Measurements from ENCODE around the gene ANO4.

ANO4 gene

DNA sequence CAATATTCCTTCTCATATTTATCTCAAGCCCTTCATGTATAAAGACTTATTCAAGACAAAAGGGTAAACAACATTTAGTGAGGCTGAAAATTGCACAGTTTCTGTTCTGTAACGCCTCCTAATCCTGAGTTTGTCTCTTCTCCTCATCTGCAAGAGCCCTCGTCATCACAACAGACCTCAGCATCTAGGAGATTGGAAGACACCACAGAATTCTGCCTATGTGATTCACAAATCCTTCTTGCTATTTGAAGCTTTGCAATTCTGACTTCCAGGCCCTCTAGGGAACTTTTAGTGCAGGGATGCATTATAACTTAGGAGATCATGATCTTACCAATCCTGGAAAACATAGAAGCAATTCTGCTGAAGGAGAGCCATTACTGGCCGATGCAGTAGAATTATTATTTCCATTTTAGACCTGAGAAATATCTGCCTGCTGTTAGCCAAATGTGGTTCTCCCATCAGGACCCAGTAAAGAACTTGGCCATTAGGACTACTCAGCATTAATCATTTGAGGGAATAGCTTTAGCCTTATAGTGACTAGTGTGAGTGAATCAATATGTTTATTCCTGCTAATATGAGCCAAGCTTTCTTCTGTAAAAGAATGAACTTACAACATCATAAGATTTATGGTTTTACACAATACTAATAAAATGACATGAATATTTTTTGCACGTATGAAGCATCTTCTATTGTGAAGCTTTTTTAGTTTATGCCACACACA is 119.5 kb downstream of the ANO4 start:
- DNase-seq (ENCODE audit: low read depth in 1 of 2, low spot score in 1 of 2), result no peak
- no peak for TF ChIP-seq POLR2AphosphoS5 (IDR thresholded peaks at IDR 0.05; ENCODE audit: low read depth)
- TF ChIP-seq, protein P1, sequence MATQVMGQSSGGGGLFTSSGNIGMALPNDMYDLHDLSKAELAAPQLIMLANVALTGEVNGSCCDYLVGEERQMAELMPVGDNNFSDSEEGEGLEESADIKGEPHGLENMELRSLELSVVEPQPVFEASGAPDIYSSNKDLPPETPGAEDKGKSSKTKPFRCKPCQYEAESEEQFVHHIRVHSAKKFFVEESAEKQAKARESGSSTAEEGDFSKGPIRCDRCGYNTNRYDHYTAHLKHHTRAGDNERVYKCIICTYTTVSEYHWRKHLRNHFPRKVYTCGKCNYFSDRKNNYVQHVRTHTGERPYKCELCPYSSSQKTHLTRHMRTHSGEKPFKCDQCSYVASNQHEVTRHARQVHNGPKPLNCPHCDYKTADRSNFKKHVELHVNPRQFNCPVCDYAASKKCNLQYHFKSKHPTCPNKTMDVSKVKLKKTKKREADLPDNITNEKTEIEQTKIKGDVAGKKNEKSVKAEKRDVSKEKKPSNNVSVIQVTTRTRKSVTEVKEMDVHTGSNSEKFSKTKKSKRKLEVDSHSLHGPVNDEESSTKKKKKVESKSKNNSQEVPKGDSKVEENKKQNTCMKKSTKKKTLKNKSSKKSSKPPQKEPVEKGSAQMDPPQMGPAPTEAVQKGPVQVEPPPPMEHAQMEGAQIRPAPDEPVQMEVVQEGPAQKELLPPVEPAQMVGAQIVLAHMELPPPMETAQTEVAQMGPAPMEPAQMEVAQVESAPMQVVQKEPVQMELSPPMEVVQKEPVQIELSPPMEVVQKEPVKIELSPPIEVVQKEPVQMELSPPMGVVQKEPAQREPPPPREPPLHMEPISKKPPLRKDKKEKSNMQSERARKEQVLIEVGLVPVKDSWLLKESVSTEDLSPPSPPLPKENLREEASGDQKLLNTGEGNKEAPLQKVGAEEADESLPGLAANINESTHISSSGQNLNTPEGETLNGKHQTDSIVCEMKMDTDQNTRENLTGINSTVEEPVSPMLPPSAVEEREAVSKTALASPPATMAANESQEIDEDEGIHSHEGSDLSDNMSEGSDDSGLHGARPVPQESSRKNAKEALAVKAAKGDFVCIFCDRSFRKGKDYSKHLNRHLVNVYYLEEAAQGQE (IDR thresholded peaks at IDR 0.05; ENCODE audit: insufficient replicate concordance, low read depth), result no peak
- TF ChIP-seq SPI1 (IDR thresholded peaks at IDR 0.05; ENCODE audit: borderline replicate concordance, low read depth), result no peak
- no peak for TF ChIP-seq GABPA (IDR thresholded peaks at IDR 0.05; ENCODE audit: low read depth)
- TF ChIP-seq, protein P2, sequence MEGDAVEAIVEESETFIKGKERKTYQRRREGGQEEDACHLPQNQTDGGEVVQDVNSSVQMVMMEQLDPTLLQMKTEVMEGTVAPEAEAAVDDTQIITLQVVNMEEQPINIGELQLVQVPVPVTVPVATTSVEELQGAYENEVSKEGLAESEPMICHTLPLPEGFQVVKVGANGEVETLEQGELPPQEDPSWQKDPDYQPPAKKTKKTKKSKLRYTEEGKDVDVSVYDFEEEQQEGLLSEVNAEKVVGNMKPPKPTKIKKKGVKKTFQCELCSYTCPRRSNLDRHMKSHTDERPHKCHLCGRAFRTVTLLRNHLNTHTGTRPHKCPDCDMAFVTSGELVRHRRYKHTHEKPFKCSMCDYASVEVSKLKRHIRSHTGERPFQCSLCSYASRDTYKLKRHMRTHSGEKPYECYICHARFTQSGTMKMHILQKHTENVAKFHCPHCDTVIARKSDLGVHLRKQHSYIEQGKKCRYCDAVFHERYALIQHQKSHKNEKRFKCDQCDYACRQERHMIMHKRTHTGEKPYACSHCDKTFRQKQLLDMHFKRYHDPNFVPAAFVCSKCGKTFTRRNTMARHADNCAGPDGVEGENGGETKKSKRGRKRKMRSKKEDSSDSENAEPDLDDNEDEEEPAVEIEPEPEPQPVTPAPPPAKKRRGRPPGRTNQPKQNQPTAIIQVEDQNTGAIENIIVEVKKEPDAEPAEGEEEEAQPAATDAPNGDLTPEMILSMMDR (IDR thresholded peaks at IDR 0.05; ENCODE audit: insufficient read depth, low read length), result no peak
- Histone ChIP-seq H3K27me3 (ENCODE audit: insufficient read depth, poor library complexity, severe bottlenecking) (no peaks in the 10 kb centered on the region), H3K27ac (replicated peaks) (no peak overlapping the region), H3K4me3 (replicated peaks; ENCODE audit: insufficient read depth, low read length) (no peak overlapping the region)

DNA sequence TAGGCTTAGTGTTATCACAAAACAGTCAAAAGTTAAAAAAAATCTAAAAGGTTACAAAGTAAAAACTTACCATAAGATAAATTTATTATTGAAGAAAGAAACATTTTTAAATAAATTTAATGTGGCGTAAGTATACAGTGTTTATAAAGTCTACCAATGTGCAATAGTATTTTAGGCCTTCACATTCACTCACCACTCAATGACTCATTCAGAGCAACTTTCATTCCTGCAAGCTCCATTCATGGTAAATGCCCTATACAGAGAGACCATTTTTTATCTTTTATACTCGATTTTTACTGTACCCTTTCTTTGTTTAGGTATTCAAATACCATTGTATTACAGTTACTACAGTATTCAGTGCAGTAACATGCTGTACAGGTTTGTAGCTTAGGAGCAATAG is 124.5 kb downstream of the ANO4 start:
- no peak for DNase-seq (ENCODE audit: low read depth in 1 of 2, low spot score in 1 of 2)
- TF ChIP-seq SPI1 (IDR thresholded peaks at IDR 0.05; ENCODE audit: borderline replicate concordance, low read depth) (no peak), POLR2AphosphoS5 (IDR thresholded peaks at IDR 0.05; ENCODE audit: low read depth) (no peak), GABPA (IDR thresholded peaks at IDR 0.05; ENCODE audit: low read depth) (no peak)
- TF ChIP-seq, protein P2 (IDR thresholded peaks at IDR 0.05; ENCODE audit: insufficient read depth, low read length), result no peak
- TF ChIP-seq, protein P1 (IDR thresholded peaks at IDR 0.05; ENCODE audit: insufficient replicate concordance, low read depth), result no peak
- Histone ChIP-seq H3K4me3 (replicated peaks; ENCODE audit: insufficient read depth, low read length) (no peak overlapping the region), H3K27ac (replicated peaks) (no peak overlapping the region), H3K27me3 (ENCODE audit: insufficient read depth, poor library complexity, severe bottlenecking) (no peaks in the 10 kb centered on the region)

DNA sequence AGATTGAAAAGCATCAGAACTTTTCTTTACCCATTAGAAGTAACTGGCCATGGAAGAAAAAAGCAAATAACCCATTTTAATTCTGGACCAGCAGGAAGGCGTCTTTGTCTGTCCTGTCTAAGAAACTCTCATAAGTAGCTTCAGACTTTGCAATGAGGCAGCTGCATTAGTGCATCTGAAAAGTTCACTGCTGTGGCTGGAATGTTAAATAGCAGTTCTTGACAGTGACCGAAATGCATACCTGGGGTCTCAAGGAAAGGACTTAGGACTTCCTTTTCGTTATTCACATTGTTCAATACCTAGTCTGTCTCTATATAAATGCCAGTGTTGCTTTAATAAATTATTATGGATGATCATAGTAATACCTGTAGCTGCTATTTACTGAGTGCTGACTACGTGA is 125.9 kb downstream of the ANO4 start:
- no peaks in the 10 kb centered on the region for H3K27me3 ChIP-seq (ENCODE audit: insufficient read depth, poor library complexity, severe bottlenecking)
- no peak overlapping the region for H3K4me3 ChIP-seq (replicated peaks; ENCODE audit: insufficient read depth, low read length)
- TF ChIP-seq, protein P2 (IDR thresholded peaks at IDR 0.05; ENCODE audit: insufficient read depth, low read length), result no peak
- TF ChIP-seq, protein P1 (IDR thresholded peaks at IDR 0.05; ENCODE audit: insufficient replicate concordance, low read depth), result no peak
- no peak for TF ChIP-seq SPI1 (IDR thresholded peaks at IDR 0.05; ENCODE audit: borderline replicate concordance, low read depth)
- TF ChIP-seq POLR2AphosphoS5 (IDR thresholded peaks at IDR 0.05; ENCODE audit: low read depth), result no peak
- no peak for TF ChIP-seq GABPA (IDR thresholded peaks at IDR 0.05; ENCODE audit: low read depth)
- no peak for DNase-seq (ENCODE audit: low read depth in 1 of 2, low spot score in 1 of 2)
- H3K27ac ChIP-seq (replicated peaks), result no peak overlapping the region

Measured in HL-60 (cell line).